GM18519 (cell line): ENCODE results near the gene ARHGAP22.

Experiments
- ATAC-seq: cut with Tn5 transposase; IDR thresholded peaks from one replicate; pipeline ENCODE4 v1.9.1; 2021; ENCODE audit warnings: mild to moderate bottlenecking, moderate library complexity; ENCODE audit not compliant: unreplicated experiment, low FRiP score

ARHGAP22 gene

DNA sequence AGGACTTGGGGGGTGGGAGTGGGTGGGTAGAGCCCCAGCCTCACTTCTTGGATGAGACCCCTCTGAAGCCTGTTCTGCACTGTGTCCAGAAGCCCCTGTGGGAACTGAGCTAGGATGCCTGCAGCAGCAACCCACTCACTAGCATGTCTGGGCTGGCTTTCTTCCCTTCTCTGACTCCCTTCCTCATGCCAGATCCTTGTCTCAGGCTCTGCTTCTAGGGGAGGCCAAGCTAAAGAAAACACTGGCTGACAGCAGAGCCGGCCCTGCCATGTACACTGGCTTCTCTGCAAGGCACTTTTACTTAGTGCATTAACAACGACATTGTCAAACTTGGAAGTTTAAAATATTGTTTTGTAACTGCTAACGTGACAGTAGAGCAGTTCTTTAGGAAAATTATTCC is 50.2 kb downstream of the ARHGAP22 start:
- ATAC-seq = no peak

DNA sequence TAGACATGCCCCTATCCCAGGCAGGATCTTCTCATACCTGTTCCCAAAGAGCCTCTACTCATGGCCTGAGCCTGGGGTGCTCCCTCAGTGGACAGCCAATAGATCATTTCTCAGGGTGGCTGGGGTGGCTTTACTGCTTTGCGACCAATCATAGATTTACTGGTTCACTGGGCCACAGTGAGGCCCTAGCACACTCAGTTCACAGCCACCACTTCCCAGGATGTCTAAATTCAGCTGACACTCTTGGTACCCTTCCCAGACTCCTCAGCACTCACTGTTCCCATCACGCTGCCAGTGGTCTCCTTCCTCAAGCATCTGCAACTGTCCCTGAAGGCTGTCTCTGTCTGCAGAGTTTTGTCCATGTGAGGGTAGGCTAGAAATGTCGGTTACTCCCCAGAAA is 50.6 kb downstream of the ARHGAP22 start:
- ATAC-seq = no peak

DNA sequence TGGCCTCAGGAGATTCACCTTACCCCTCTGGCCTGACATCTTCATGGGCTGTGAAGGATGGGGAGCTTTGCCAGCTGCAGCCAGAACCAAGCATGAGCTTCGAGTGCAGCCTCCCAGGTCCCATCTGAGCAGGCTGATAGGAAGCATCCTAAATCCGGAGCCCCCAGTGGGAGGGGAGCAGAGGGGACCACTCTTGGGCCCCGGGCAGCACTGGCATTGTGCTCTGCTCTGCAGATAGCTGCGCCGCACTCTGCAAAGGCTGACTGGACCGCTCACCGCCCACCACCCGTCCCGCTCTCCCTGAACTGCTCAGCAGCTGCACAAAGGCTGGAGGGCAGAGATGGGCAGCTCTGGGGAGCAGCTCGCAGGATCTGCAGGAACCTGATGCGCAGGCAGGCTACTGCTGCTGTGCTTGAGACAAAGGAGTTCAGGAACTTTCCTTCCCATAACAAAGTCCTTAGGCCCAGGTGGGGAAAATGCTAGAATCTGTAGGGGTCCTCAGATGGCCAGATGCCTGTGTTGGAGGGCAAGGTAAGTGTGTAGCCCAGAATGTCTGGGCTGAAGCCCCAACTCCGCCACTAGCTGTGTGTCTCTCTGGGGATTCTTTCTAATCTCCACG is 51.8 kb downstream of the ARHGAP22 start:
- no peak for ATAC-seq

- no peak for ATAC-seq
Measured at GRCh38 chr10:48551861-48552591, 52.8 kb downstream of the ARHGAP22 start.

DNA sequence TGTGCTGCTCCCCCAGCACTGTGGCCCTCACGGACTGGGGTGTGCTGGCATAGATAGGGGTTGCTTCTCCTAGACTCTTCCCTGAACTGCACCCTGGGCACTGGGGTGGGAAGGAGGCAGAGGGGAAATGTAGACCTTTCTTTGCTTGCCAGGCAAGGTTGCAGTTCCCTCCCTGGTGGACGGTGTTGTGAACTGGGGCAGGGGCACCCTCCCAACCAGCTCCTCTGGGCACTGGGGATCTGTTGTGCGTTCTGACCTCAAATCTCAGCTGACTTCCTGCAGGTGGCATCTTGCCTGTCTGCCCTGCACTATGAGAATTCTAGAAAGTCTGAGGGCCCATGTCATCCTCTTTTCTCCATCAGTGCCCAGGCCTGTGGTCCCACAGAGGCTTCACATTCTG is 53.9 kb downstream of the ARHGAP22 start:
- ATAC-seq = no peak

DNA sequence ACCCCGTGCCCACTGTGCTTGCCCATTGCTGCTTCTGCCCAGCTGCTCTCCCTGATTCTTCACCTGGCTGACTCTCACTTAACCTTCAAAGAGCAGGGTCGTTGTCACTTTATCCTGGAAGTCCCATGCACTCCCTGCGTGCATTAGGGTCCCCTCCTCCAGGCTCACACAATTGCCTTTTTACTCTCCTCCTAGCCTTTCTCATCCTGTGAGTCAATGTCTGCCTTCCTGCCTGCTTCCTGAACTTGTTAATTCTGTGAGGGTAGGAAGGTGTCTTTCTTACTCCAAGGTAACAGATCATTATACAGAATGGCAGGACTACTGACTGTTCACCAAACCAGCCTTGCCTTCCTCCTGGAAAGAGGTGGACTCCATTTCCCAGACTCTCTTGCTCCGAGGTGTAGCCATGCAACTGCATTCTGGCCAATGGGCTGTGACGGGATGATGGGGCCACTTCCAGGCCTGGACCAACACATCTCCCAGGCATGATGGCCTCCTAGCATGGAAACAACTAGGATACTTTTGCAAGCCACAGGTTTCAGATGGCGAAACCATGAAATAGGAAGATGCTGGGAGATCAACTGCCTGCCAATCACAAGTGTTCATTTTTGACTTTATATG is 54.7 kb downstream of the ARHGAP22 start:
- ATAC-seq = no peak

GRCh38 chr10:48549236-48549635 is 55.6 kb downstream of the ARHGAP22 start:
- ATAC-seq = no peak

DNA sequence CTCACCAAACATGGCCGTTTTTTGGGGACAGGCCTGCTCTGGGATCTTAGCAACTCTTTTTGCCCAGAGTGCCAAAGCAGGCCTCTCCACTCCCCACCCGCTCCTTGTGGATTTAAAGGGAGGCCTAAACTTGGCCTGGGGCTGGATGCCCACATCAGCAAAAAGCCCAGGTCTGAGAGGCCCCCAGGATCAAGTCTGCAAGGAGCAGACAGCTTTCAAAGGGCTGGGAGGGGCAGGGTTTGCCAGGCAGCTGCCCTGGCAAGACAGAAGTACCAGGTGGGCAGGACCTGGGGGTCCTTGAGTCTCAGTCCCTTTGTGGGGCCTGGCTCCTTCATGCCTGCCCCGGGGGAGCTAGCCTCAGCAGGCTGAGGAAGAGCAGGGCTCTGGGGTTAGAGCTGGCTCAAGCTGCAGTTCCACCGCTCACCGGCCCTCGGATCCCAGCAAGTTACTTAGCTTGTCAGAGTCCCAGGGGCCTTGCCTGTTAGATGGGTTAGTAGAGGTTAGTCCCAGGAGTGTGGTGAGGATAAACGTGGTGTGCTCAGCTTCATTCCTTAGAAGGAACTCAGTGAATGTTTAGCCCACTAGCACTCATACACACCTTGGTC is 56.2 kb downstream of the ARHGAP22 start:
- ATAC-seq = no peak

GRCh38 chr10:48547981-48548380 is 56.9 kb downstream of the ARHGAP22 start:
- no peak for ATAC-seq

- no peak for ATAC-seq
Measured at GRCh38 chr10:48547061-48547895, 57.6 kb downstream of the ARHGAP22 start.

- no peak for ATAC-seq
Measured at GRCh38 chr10:48545462-48546145, 59.3 kb downstream of the ARHGAP22 start.

- ATAC-seq = no peak
Measured at GRCh38 chr10:48543182-48543844, 61.6 kb downstream of the ARHGAP22 start.

GRCh38 chr10:48542471-48543181 is 62.2 kb downstream of the ARHGAP22 start:
- no peak for ATAC-seq

DNA sequence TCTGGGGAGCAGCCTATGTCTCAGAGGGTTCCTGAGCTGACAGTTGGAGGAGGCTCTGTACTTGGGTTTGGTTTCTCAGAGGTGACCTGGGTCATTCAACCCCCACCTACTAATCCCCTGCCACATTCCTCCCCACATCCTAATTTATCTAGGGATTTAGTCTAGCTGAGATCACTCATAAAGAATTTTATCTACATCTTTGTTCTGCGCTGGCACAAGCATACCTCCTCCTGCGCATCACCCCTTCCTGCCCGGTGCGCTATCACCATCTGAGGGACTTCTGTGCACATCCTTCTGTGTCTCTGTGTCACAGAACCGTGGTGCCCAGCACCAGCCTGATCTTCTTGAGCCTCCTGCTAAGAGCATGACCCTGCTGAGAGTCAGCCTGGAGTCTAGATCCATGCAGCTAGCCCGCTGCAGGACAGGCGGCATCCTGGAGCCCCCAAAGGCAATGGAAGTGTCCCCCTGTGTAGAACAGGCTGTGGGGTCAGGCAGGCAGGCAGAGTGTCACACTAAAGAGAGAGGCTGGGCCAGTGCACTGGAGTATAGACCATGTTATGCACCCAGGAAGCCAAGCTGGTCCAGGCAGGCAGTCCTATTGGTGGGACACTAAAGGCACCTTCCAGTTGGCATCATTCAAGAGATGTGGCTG is 63.6 kb downstream of the ARHGAP22 start:
- no peak for ATAC-seq

DNA sequence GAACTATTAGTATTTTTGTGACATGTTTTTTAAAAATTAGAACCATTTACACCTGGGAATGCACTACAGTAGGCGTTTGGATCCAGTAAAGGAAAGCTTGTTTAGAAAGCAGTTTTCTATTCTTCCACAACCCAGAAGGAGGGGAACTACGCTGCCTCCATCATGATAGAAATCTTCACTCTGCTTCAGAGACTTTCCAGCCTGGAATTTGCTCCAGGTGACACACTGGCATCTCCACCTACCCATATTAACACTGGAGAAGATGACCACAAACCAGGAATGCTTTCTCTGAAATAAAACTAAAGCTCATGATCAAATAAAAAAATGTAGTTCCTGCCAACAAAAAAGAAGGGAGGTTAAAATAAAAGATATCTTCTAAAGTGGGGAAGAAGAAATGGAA is 66.3 kb downstream of the ARHGAP22 start:
- no peak for ATAC-seq

- ATAC-seq = no peak
Measured at GRCh38 chr10:48536916-48537890, 67.7 kb downstream of the ARHGAP22 start.

DNA sequence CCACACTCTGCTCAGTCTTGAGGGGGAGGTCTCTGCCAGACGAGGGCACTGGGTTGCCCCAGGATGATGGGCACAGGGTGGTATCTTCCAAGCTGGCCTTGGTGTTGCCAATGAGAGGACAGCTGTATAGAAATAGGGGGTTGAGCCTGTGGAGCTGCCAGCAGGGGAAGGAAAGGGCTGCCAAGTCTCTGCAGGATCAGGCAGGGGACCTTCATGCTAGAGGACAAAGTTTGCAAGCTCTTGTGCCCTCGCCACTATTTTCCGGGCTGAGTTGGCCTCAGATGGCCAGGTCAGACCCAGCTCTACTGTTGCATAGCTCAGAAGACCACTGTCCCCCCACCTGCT is 68.7 kb downstream of the ARHGAP22 start:
- no peak for ATAC-seq
